ACC112 (cell line): ENCODE measurements around the gene CA10.

Experiments
- H2AFZ ChIP-seq: fragments of 200-600 bp; sonication (generic); one replicate; pipeline ENCODE4 v1.6.0; 2017; ENCODE audit warnings: antibody characterized with exemption, low read length; ENCODE audit not compliant: unreplicated experiment
- H3K27ac ChIP-seq: fragments of 200-600 bp; sonication (generic); 2 replicates; pipeline ENCODE4 v1.5.1; 2014; ENCODE audit warnings: low read depth, mild to moderate bottlenecking, antibody characterized with exemption, low read length, moderate library complexity
- H3K27me3 ChIP-seq: fragments of 200-600 bp; sonication (generic); 2 replicates; pipeline ENCODE4 v1.6.1; 2014; ENCODE audit warnings: mild to moderate bottlenecking, antibody characterized with exemption, low read length, moderate library complexity, mixed read lengths; ENCODE audit not compliant: insufficient read depth
- H3K36me3 ChIP-seq: fragments of 200-600 bp; sonication (generic); 2 replicates; pipeline ENCODE4 v1.6.1; 2016; ENCODE audit warnings: mild to moderate bottlenecking, antibody characterized with exemption, low read length, moderate library complexity, mixed read lengths; ENCODE audit not compliant: insufficient read depth
- H3K4me1 ChIP-seq: fragments of 200-600 bp; sonication (generic); one replicate; pipeline ENCODE4 v1.6.1; 2016; ENCODE audit warnings: low read length, mixed read lengths; ENCODE audit not compliant: insufficient read depth, unreplicated experiment, control insufficient read depth
- H3K4me3 ChIP-seq: fragments of 200-600 bp; sonication (generic); 2 replicates; pipeline ENCODE4 v1.5.1; 2014; ENCODE audit warnings: mild to moderate bottlenecking, low read depth, low read length
- H3K79me2 ChIP-seq: fragments of 200-600 bp; sonication (generic); one replicate; pipeline ENCODE4 v1.6.0; 2016; ENCODE audit warnings: low read length; ENCODE audit not compliant: control insufficient read depth, unreplicated experiment, insufficient read depth

CA10 gene

DNA sequence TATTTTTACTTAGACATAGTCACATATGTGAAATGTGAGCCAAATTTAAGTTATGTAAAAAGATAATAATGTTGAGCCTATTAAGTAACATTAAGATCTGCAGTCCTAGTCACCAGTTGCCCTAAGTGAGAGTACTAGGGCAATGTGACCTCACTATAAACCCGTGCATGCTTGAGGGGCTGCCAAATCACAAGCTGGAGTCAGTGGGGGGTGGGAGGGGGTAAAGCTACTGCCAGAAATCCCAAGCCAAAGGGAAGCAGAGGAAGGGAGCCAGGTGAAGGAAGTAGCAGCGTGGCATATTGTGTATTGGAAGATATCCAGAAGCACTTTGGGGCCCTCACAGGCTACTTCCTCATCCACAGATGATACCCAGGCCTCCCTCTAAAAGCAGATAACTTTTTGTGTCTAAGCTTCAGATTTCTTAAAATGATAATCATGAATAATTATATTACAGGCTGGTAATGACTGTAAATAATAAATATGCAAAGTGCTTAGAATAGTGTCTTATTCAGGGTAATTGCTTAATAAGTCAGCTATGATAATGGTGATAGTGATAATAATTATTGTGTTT lies 134.1 kb downstream of the CA10 start:
- Histone ChIP-seq H3K4me1 (no peaks in the 10 kb centered on the region), H3K4me3 (no peak overlapping the region), H3K27ac (no peak overlapping the region)

GRCh38 chr17:52011064-52011463 lies 147.4 kb downstream of the CA10 start:
- no peaks in the 10 kb centered on the region for H3K79me2 ChIP-seq
- no peak overlapping the region for H2AFZ ChIP-seq
- no peaks in the 10 kb centered on the region for H3K4me1 ChIP-seq
- H3K27me3 ChIP-seq: no peaks in the 10 kb centered on the region
- no peaks in the 10 kb centered on the region for H3K36me3 ChIP-seq
- no peak overlapping the region for H3K4me3 ChIP-seq
- H3K27ac ChIP-seq: no peak overlapping the region

More for the DNA sequence above, 134.1 kb downstream of the CA10 start:
- Histone ChIP-seq H3K36me3 (no peaks in the 10 kb centered on the region), H3K27me3 (no peaks in the 10 kb centered on the region), H2AFZ (no peak overlapping the region), H3K79me2 (no peaks in the 10 kb centered on the region)

GRCh38 chr17:51999654-52000053 lies 158.9 kb downstream of the CA10 start:
- Histone ChIP-seq H3K79me2 (no peaks in the 10 kb centered on the region), H3K4me3 (no peak overlapping the region), H3K27ac (no peak overlapping the region), H3K4me1 (no peaks in the 10 kb centered on the region), H2AFZ (no peak overlapping the region), H3K27me3 (no peaks in the 10 kb centered on the region), H3K36me3 (no peaks in the 10 kb centered on the region)

GRCh38 chr17:51997723-51998122 lies 160.8 kb downstream of the CA10 start:
- Histone ChIP-seq H3K79me2 (no peaks in the 10 kb centered on the region), H3K4me3 (no peak overlapping the region), H2AFZ (no peak overlapping the region), H3K27me3 (no peaks in the 10 kb centered on the region), H3K36me3 (no peaks in the 10 kb centered on the region), H3K4me1 (no peaks in the 10 kb centered on the region), H3K27ac (no peak overlapping the region)

GRCh38 chr17:51995797-51996403 lies 162.6 kb downstream of the CA10 start:
- H3K79me2 ChIP-seq: no peaks in the 10 kb centered on the region
- no peak overlapping the region for H3K27ac ChIP-seq
- H3K36me3 ChIP-seq: no peaks in the 10 kb centered on the region
- H2AFZ ChIP-seq: no peak overlapping the region
- H3K4me1 ChIP-seq: no peaks in the 10 kb centered on the region
- H3K4me3 ChIP-seq: no peak overlapping the region
- H3K27me3 ChIP-seq: no peaks in the 10 kb centered on the region

GRCh38 chr17:51992864-51993416 lies 165.6 kb downstream of the CA10 start:
- H3K27me3 ChIP-seq: no peaks in the 10 kb centered on the region
- H3K4me3 ChIP-seq: no peak overlapping the region
- no peaks in the 10 kb centered on the region for H3K79me2 ChIP-seq
- H3K4me1 ChIP-seq: no peaks in the 10 kb centered on the region
- H3K36me3 ChIP-seq: no peaks in the 10 kb centered on the region
- H3K27ac ChIP-seq: no peak overlapping the region
- no peak overlapping the region for H2AFZ ChIP-seq

DNA sequence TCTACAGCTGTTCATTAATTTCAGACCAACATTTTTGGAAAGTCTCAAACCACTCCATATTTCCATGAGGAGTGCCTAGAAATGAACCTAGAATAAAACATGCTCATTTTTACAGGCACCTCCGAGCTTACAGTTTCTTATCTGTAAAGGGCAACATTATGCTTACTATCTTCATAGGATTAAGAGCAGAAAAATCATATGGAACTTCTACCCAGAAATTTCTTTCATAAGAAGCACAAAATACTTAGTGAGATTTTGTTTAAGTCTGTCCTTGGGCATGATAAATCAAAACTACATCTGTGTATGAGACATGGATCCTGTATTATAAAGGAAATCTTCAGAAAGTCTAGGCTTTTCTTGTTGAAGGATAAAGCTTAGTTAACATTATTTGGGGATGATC lies 187.4 kb downstream of the CA10 start:
- Histone ChIP-seq H3K4me3 (no peak overlapping the region), H3K27me3 (no peaks in the 10 kb centered on the region), H3K4me1 (no peaks in the 10 kb centered on the region), H3K79me2 (no peaks in the 10 kb centered on the region), H3K27ac (no peak overlapping the region), H3K36me3 (no peaks in the 10 kb centered on the region), H2AFZ (no peak overlapping the region)

- no peaks in the 10 kb centered on the region for H3K79me2 ChIP-seq
- H3K27me3 ChIP-seq: no peaks in the 10 kb centered on the region
- H3K4me1 ChIP-seq: no peaks in the 10 kb centered on the region
- H2AFZ ChIP-seq: no peak overlapping the region
- no peak overlapping the region for H3K27ac ChIP-seq
- H3K36me3 ChIP-seq: no peaks in the 10 kb centered on the region
- no peak overlapping the region for H3K4me3 ChIP-seq
Measured at GRCh38 chr17:51961689-51962088, 196.8 kb downstream of the CA10 start.

DNA sequence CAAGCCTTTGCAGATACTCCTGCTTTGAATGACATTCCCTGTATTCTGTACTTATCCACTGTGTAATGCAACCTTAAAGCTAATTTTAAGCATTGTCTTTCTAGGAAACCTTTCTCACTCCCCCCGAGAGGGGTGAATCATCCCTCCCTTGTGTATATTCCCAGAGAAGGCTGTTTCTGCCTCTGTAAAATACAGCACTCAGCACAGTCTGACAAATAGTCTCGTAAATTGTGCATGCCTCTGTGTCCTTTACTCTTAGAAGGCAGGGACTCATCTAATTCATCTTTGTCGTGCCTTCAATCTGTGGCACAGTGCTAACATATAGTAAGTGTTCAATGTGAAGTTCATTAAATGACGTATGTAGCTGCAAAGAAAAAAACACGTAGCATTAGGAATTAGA lies 200.7 kb downstream of the CA10 start:
- Histone ChIP-seq H3K36me3 (no peaks in the 10 kb centered on the region), H2AFZ (no peak overlapping the region), H3K79me2 (no peaks in the 10 kb centered on the region), H3K4me3 (no peak overlapping the region), H3K4me1 (no peaks in the 10 kb centered on the region), H3K27ac (no peak overlapping the region), H3K27me3 (no peaks in the 10 kb centered on the region)

DNA sequence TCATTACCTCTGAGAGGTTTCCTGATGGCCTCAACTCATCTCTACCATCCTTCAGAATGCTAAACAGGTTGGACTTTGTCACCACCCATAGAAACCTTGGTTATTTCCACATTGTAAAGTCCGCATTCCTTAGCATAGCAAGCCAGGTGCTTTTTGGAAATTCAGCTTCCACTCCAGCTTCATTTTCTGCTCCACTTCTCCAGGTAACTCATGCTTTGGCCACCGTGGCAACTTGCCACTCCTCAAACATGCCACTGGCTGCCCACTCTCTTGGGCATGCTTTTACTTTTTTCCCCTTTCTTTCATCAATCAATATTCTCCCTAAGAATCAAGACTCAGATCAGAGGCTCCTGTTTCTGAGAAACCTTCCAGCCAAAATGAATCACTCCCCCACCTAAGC lies 203.3 kb downstream of the CA10 start:
- Histone ChIP-seq H3K27me3 (no peaks in the 10 kb centered on the region), H3K4me1 (no peaks in the 10 kb centered on the region), H3K4me3 (no peak overlapping the region), H3K36me3 (no peaks in the 10 kb centered on the region), H3K79me2 (no peaks in the 10 kb centered on the region), H3K27ac (no peak overlapping the region), H2AFZ (no peak overlapping the region)

GRCh38 chr17:51954232-51954765 lies 204.2 kb downstream of the CA10 start:
- H2AFZ ChIP-seq: no peak overlapping the region
- H3K4me3 ChIP-seq: no peak overlapping the region
- H3K4me1 ChIP-seq: no peaks in the 10 kb centered on the region
- no peaks in the 10 kb centered on the region for H3K36me3 ChIP-seq
- H3K79me2 ChIP-seq: no peaks in the 10 kb centered on the region
- no peak overlapping the region for H3K27ac ChIP-seq
- H3K27me3 ChIP-seq: no peaks in the 10 kb centered on the region
